Measurements from ENCODE around the gene GPR157.

Gene GPR157

GRCh38 chr1:9065213-9065751 is 63.6 kb downstream of the GPR157 start (continued):
- TF ChIP-seq TSHZ2 (CRISPR knock-in tag; IDR thresholded peaks at IDR 0.05) = no peak
- no peak for TF ChIP-seq ZNF8 (CRISPR knock-in tag; IDR thresholded peaks at IDR 0.05)
- no peak for TF ChIP-seq GLIS3 (CRISPR knock-in tag; IDR thresholded peaks at IDR 0.05)
- TF ChIP-seq TCF4 (CRISPR knock-in tag; IDR thresholded peaks at IDR 0.05; ENCODE audit: borderline replicate concordance) = no peak

- no peak for TF ChIP-seq CSDC2 (CRISPR knock-in tag; IDR thresholded peaks at IDR 0.05)
- no peak for TF ChIP-seq ZNF565 (CRISPR knock-in tag; conservative IDR thresholded peaks at IDR 0.05; ENCODE audit: low read depth)
- no peak for TF ChIP-seq ARNTL (CRISPR knock-in tag; IDR thresholded peaks at IDR 0.05; ENCODE audit: borderline replicate concordance, low read depth)
- TF ChIP-seq ZC3H10 (CRISPR knock-in tag; IDR thresholded peaks at IDR 0.05) = no peak
- TF ChIP-seq ZNF70 (CRISPR knock-in tag; IDR thresholded peaks at IDR 0.05) = no peak
- no peak for TF ChIP-seq ESRRG (CRISPR knock-in tag; IDR thresholded peaks at IDR 0.05)
- no peak for TF ChIP-seq ZFP3 (CRISPR knock-in tag; IDR thresholded peaks at IDR 0.05)
- no peak for TF ChIP-seq POU6F1 (CRISPR knock-in tag; IDR thresholded peaks at IDR 0.05; ENCODE audit: borderline replicate concordance, low read depth)
- no peak for TF ChIP-seq ZNF8 (CRISPR knock-in tag; IDR thresholded peaks at IDR 0.05)
- TF ChIP-seq GLIS3 (CRISPR knock-in tag; IDR thresholded peaks at IDR 0.05) = no peak
- no peak for TF ChIP-seq ISL1 (CRISPR knock-in tag; IDR thresholded peaks at IDR 0.05)
- no peak for TF ChIP-seq CSRNP3 (CRISPR knock-in tag; IDR thresholded peaks at IDR 0.05)
- no peak for TF ChIP-seq ZFP30 (CRISPR knock-in tag; IDR thresholded peaks at IDR 0.05)
- no peak for TF ChIP-seq OSR1 (CRISPR knock-in tag; IDR thresholded peaks at IDR 0.05)
- no peak for TF ChIP-seq BACH2 (CRISPR knock-in tag; IDR thresholded peaks at IDR 0.05; ENCODE audit: borderline replicate concordance)
- no peak for TF ChIP-seq PATZ1 (CRISPR knock-in tag; IDR thresholded peaks at IDR 0.05; ENCODE audit: borderline replicate concordance)
- TF ChIP-seq CREB5 (CRISPR knock-in tag; IDR thresholded peaks at IDR 0.05; ENCODE audit: low read depth) = no peak
- no peak for TF ChIP-seq SNAI2 (CRISPR knock-in tag; IDR thresholded peaks at IDR 0.05)
- TF ChIP-seq TSHZ2 (CRISPR knock-in tag; IDR thresholded peaks at IDR 0.05) = no peak
- no peak for TF ChIP-seq PPARA (CRISPR knock-in tag; IDR thresholded peaks at IDR 0.05; ENCODE audit: borderline replicate concordance)
- no peak for ATAC-seq
Observed at GRCh38 chr1:9062846-9063245, 66.1 kb downstream of the GPR157 start.
